ENCODE measurements around the gene SPEM2. TPM values are rescaled to one million over a fixed set of nuclear protein-coding genes. Genes with fewer than 3 reads are reported as not detected.
A peak's percentile ranks its signal among the peaks of the same experiment; 100 is the strongest.

The SPEM2 gene
- total and polyA plus RNA-seq, 2 of the 8 experiments (the other 6 are each of a cell fraction or from before 2014, with no cell fraction given), result 0.03 TPM; not detected in 1

DNA sequence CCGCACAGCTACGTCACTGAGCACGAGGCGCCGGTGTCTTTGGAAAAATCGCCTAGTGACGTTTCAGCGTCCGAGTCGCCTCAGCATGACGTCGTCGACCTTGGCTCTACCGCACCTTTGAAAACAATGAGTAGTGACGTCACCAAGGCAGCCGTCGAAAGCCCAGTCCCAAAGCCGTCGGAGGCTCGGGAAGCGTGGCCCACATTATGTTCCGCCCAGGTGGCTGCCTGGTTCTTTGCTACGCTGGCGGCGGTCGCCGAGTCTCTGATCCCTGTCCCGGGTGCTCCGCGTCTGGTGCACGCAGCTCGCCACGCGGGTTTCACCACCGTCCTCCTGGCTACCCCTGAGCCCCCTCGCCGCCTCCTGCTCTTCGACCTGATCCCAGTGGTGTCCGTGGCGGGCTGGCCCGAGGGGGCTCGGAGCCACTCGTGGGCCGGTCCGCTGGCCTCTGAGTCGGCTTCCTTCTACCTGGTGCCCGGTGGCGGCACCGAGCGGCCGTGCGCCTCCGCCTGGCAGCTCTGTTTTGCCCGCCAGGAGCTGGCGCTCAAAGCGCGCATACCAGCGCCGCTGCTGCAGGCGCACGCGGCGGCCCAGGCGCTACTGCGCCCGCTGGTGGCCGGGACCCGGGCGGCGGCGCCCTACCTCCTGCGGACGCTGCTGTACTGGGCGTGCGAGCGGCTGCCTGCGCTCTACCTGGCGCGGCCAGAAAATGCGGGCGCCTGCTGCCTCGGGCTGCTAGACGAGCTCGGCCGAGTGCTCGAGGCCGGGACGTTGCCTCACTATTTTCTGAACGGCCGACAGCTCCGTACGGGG, 11.3 kb downstream of the SPEM2 start (continued):
- no peak for TF ChIP-seq CHD7 (IDR thresholded peaks at IDR 0.05; ENCODE audit: insufficient replicate concordance, low read length)
- TF ChIP-seq CREB1 (IDR thresholded peaks at IDR 0.05), result peak; percentile 99
- TF ChIP-seq CEBPB (IDR thresholded peaks at IDR 0.05; ENCODE audit: low read depth, low read length), result 0 out of 2 replicates have a peak, but pooled peaks have one; percentile 13
- peak; percentile 51 to 72; a peak in 2 of 4 replicates for TF ChIP-seq SIN3A (conservative IDR thresholded peaks at IDR 0.05 in 1 of 2, IDR thresholded peaks at IDR 0.05 in 1 of 2; ENCODE audit: low read depth in 1 of 2, low read length in 2 of 2)
- TF ChIP-seq EP300 (IDR thresholded peaks at IDR 0.05; ENCODE audit: borderline replicate concordance in 1 of 2, low read depth in 2 of 2, low read length in 2 of 2), result peak; percentile 15 to 71; a peak in 2 of 3 replicates
- TF ChIP-seq RBBP5 (IDR thresholded peaks at IDR 0.05; ENCODE audit: borderline replicate concordance, low read depth, low read length), result peak; percentile 62; the same call in 1 of the 2 replicates
- TF ChIP-seq SAP30 (IDR thresholded peaks at IDR 0.05; ENCODE audit: insufficient read depth, insufficient replicate concordance, low read length), result peak; percentile 13
- no peak for TF ChIP-seq CBX8 (IDR thresholded peaks at IDR 0.05; ENCODE audit: borderline replicate concordance, low read depth, low read length)

Data from H1 (cell line).